NT2/D1 (cell line): ENCODE results near the gene KCNH3.
"Not testable (repeated sequence)": the region's sequence is repeated elsewhere in the genome, so short reads cannot be mapped to it uniquely, and the experiment has no call there.

Source experiments
- YY1 ChIP-seq: IDR thresholded peaks from 2 replicates; pipeline ENCODE4 v1.6.1; 2011; ENCODE audit not compliant: insufficient read length, insufficient read depth
- ZNF274 ChIP-seq: IDR thresholded peaks from 2 replicates; pipeline ENCODE4 v1.6.1; 2011; ENCODE audit warnings: mild to moderate bottlenecking, low read depth, low read length

DNA sequence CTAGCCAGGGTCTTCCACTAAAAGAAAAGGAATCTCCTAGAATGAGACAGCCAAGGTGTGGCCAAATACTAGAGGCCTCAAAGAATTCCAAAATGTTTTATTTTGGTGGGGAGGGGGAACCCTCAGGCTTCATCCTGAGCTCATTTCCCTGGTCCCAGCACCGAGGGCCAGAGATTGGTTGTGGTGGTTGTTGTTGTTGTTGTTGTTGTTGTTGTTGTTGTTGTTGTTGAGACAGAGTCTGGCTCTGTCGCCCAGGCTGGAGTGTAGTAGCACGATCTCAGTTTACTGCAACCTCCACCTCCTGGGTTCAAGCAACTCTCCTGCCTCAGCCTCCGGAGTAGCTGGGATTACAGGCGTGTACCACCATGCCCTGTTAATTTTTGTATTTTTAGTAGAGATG, 4.7 kb upstream of the KCNH3 start:
- not testable (repeated sequence) for TF ChIP-seq ZNF274, YY1
